H9 (cell line): Measurements from ENCODE around the gene ARHGEF2. TPM values are rescaled to one million over a fixed set of nuclear protein-coding genes. Genes with fewer than 3 reads are reported as not detected.

Source experiments
- DNase-seq: peaks from one replicate; pipeline ENCODE4 v3.0.0-alpha.2; 2017
- H2AFZ ChIP-seq: one replicate; pipeline ENCODE4 v1.6.1; 2013; ENCODE audit warnings: mild to moderate bottlenecking, low read length, control low read depth, moderate library complexity
- H2AK5ac ChIP-seq: 2 replicates; pipeline ENCODE4 v1.6.1; 2013; ENCODE audit warnings: low read length, control low read depth, mixed read lengths; ENCODE audit not compliant: insufficient read length
- H2BK120ac ChIP-seq: one replicate; pipeline ENCODE4 v1.6.1; 2013; ENCODE audit warnings: low read depth, mild to moderate bottlenecking, low read length, control low read depth, inconsistent platforms; ENCODE audit not compliant: poor library complexity, severe bottlenecking
- H2BK12ac ChIP-seq: 2 replicates; pipeline ENCODE4 v1.6.1; 2013; ENCODE audit warnings: low read length, control low read depth, mixed read lengths, low read depth; ENCODE audit not compliant: insufficient read length
- H2BK15ac ChIP-seq: 2 replicates; pipeline ENCODE4 v1.6.1; 2013; ENCODE audit warnings: low read depth, low read length, control low read depth
- H2BK20ac ChIP-seq: one replicate; pipeline ENCODE4 v1.6.1; 2013; ENCODE audit warnings: low read depth, mild to moderate bottlenecking, low read length, control low read depth, inconsistent platforms; ENCODE audit not compliant: poor library complexity, severe bottlenecking
- H2BK5ac ChIP-seq: 2 replicates; pipeline ENCODE4 v1.6.1; 2013; ENCODE audit warnings: low read length, control low read depth, mixed read lengths; ENCODE audit not compliant: insufficient read length
- H3K14ac ChIP-seq: 2 replicates; pipeline ENCODE4 v1.6.1; 2013; ENCODE audit warnings: low read length, control low read depth; ENCODE audit not compliant: insufficient read depth
- H3K18ac ChIP-seq: 2 replicates; pipeline ENCODE4 v1.6.1; 2013; ENCODE audit warnings: low read depth, mild to moderate bottlenecking, mixed read lengths, low read length, control low read depth; ENCODE audit not compliant: insufficient read length
- H3K23ac ChIP-seq: 2 replicates; pipeline ENCODE4 v1.6.1; 2013; ENCODE audit warnings: low read length, control low read depth, mixed read lengths, low read depth; ENCODE audit not compliant: insufficient read length
- H3K23me2 ChIP-seq: 2 replicates; pipeline ENCODE4 v1.6.1; 2013; ENCODE audit warnings: low read depth, mild to moderate bottlenecking, mixed read lengths, low read length, control low read depth; ENCODE audit not compliant: insufficient read length, poor library complexity, severe bottlenecking
- H3K27ac ChIP-seq: 2 replicates; pipeline ENCODE4 v1.5.1; 2013; ENCODE audit warnings: low read length, control low read depth, mixed read lengths, low read depth; ENCODE audit not compliant: insufficient read length
- H3K27me3 ChIP-seq: 2 replicates; pipeline ENCODE4 v1.6.1; 2013; ENCODE audit warnings: low read length, control low read depth, inconsistent platforms; ENCODE audit not compliant: insufficient read depth
- H3K4ac ChIP-seq: 2 replicates; pipeline ENCODE4 v1.6.1; 2013; ENCODE audit warnings: low read depth, mild to moderate bottlenecking, control low read depth, inconsistent platforms, low read length, moderate library complexity
- H3K4me1 ChIP-seq: 2 replicates; pipeline ENCODE4 v1.6.1; 2013; ENCODE audit warnings: low read length, control low read depth, inconsistent platforms; ENCODE audit not compliant: insufficient read depth
- H3K4me2 ChIP-seq: 2 replicates; pipeline ENCODE4 v1.6.1; 2013; ENCODE audit warnings: low read length, control low read depth, mixed read lengths; ENCODE audit not compliant: insufficient read length, insufficient read depth
- H3K56ac ChIP-seq: 2 replicates; pipeline ENCODE4 v1.6.1; 2013; ENCODE audit warnings: low read depth, mild to moderate bottlenecking, mixed read lengths, low read length, control low read depth; ENCODE audit not compliant: insufficient read length
- H3K79me1 ChIP-seq: 2 replicates; pipeline ENCODE4 v1.6.1; 2013; ENCODE audit warnings: low read depth, mild to moderate bottlenecking, moderate library complexity, low read length, control low read depth, inconsistent platforms; ENCODE audit not compliant: insufficient read depth, poor library complexity, severe bottlenecking
- H3K79me2 ChIP-seq: 2 replicates; pipeline ENCODE4 v1.6.1; 2013; ENCODE audit warnings: low read length, control low read depth, inconsistent platforms; ENCODE audit not compliant: insufficient read depth
- H3K9ac ChIP-seq: 2 replicates; pipeline ENCODE4 v1.6.1; 2013; ENCODE audit warnings: low read length, control low read depth, mixed read lengths; ENCODE audit not compliant: insufficient read length; ENCODE audit errors: extremely low read depth
- H3K9me3 ChIP-seq: one replicate; pipeline ENCODE4 v1.6.1; 2013; ENCODE audit warnings: low read depth, low read length, inconsistent platforms; ENCODE audit not compliant: control insufficient read depth
- H3T11ph ChIP-seq: one replicate; pipeline ENCODE4 v1.6.1; 2013; ENCODE audit warnings: mild to moderate bottlenecking, low read length, control low read depth, inconsistent platforms
- H4K20me1 ChIP-seq: one replicate; pipeline ENCODE4 v1.6.1; 2013; ENCODE audit not compliant: control insufficient read depth, insufficient read length, insufficient read depth
- H4K5ac ChIP-seq: 2 replicates; pipeline ENCODE4 v1.6.1; 2013; ENCODE audit warnings: low read depth, mild to moderate bottlenecking, mixed read lengths, low read length, control low read depth; ENCODE audit not compliant: insufficient read length
- H4K8ac ChIP-seq: replicated peaks from 2 replicates; pipeline ENCODE4 v1.6.1; 2013; ENCODE audit warnings: low read length, control low read depth, mixed read lengths, low read depth; ENCODE audit not compliant: insufficient read length
- H4K91ac ChIP-seq: 2 replicates; pipeline ENCODE4 v1.6.1; 2013; ENCODE audit warnings: low read depth, mild to moderate bottlenecking, moderate library complexity, mixed read lengths, low read length, control low read depth; ENCODE audit not compliant: insufficient read length
- H3K27ac Mint-ChIP-seq, 3 experiments: 2 replicates in 2 of 3; 3 replicates in 1 of 3; pipeline ENCODE4 v1.8.0; 2020 to 2021; ENCODE audit warnings: mixed read lengths in 3 of 3, mild to moderate bottlenecking in 1 of 3, moderate library complexity in 1 of 3
- H3K27me3 Mint-ChIP-seq: 2 replicates; pipeline ENCODE4 v1.8.0; 2021; ENCODE audit warnings: low read depth, mild to moderate bottlenecking, moderate library complexity, mixed read lengths
- H3K36me3 Mint-ChIP-seq, 3 experiments: 2 replicates in 2 of 3; 3 replicates in 1 of 3; pipeline ENCODE4 v1.8.0; 2020 to 2021; ENCODE audit warnings: low read depth in 3 of 3, mixed read lengths in 3 of 3; ENCODE audit not compliant: insufficient read depth in 1 of 3
- H3K4me1 Mint-ChIP-seq, 2 experiments: 2 replicates each; pipeline ENCODE4 v1.8.0; 2020; ENCODE audit warnings: mixed read lengths in 2 of 2
- H3K4me3 Mint-ChIP-seq, 2 experiments: 2 replicates in 1 of 2; 3 replicates in 1 of 2; pipeline ENCODE4 v1.8.0; 2020 to 2021; ENCODE audit warnings: mild to moderate bottlenecking in 2 of 2, mixed read lengths in 2 of 2, moderate library complexity in 1 of 2
- H3K9me3 Mint-ChIP-seq, 2 experiments: 2 replicates in 1 of 2; 3 replicates in 1 of 2; pipeline ENCODE4 v1.8.0; 2020; ENCODE audit warnings: mild to moderate bottlenecking in 2 of 2, mixed read lengths in 2 of 2, moderate library complexity in 1 of 2
- WGBS: extraction: QIAGEN DNeasy Blood & Tissue Kit; methylation state at CpG from one replicate; pipeline ENCODE4 v1.1.7; 2013; ENCODE audit warnings: missing lambda C conversion rate, low lambda C conversion rate, mixed read lengths; ENCODE audit not compliant: insufficient read length; ENCODE audit errors: extremely low coverage; 5-methylcytosine and 5-hydroxymethylcytosine counted together
- total RNA-seq: library from RNA; stranded (reverse); gene quantifications from 2 replicates; pipeline ENCODE4 v1.2.1, GENCODE V29; 2021
- TF ChIP-seq, protein P1 (sequence below): fragments of 200-600 bp; sonication (generic); conservative IDR thresholded peaks from 3 replicates; pipeline ENCODE4 v1.8.0; 2021; ENCODE audit warnings: antibody characterized with exemption, mild to moderate bottlenecking

The ARHGEF2 gene
- total RNA-seq, 1 experiment from 2014 or later: 111 TPM

DNA sequence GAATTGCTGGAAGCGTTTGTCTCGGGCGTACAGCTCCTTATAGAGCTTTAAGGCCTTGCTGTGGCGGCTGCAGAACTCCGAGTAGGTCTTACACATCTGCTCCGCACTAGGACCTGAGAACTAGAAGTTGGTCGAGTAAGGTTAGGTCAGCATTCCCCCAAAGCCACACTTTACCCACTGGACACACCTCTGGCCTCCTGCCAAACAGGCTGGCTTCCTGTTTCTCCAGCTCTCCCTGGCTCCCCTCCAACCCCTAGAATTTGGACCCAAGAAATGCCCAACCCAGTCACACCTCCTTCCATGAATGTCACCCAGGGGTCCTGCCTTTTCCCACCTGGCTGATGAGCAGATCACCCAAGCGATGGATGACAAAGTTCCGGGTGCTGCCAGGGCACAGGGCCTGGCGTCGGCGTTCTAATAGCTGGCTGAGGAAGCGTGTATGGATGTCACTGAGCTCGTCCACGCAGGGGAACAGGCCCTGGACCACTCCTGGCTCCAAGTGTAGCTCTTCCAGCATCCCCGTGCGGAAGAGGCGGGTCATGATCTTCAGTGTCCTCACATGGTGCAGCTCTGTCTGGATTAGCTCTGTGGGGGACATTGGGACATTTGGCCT is 15.6 kb downstream of the ARHGEF2 start:
- Histone ChIP-seq H3K4me2 (no peak overlapping the region), H2BK120ac (no peak overlapping the region), H3K4ac (no peak overlapping the region), H3K79me1 (peaks cover under 1% of the 10 kb centered on the region), H2AK5ac (no peak overlapping the region), H4K20me1 (no peaks in the 10 kb centered on the region), H2BK15ac (no peak overlapping the region), H3K14ac (no peak overlapping the region), H4K8ac (no peak overlapping the region), H4K5ac (no peak overlapping the region), H2BK12ac (no peak overlapping the region), H3K27ac (no peak overlapping the region), H2BK5ac (no peak overlapping the region), H2BK20ac (no peak overlapping the region), H3K23ac (no peak overlapping the region), H4K91ac (no peak overlapping the region), H3K23me2 (no peaks in the 10 kb centered on the region), H3K9ac (no peak overlapping the region), H3T11ph (no peak overlapping the region), H3K27me3 (no peaks in the 10 kb centered on the region), H3K4me1 (peaks cover 5% of the 10 kb centered on the region), H3K18ac (no peak overlapping the region), H3K56ac (no peak overlapping the region), H3K9me3 (no peaks in the 10 kb centered on the region), H2AFZ (no peak overlapping the region), H3K79me2 (no peaks in the 10 kb centered on the region)
- WGBS: no CpG with 5 or more reads among the region's 18 CpGs
- no peak overlapping the region for H3K4me3 Mint-ChIP-seq
- no peaks in the 10 kb centered on the region for H3K27me3 Mint-ChIP-seq
- no peak for DNase-seq
- H3K36me3 Mint-ChIP-seq: peaks cover 55 to 86% (median 82%) of the 10 kb centered on the region in 3 experiments
- H3K4me1 Mint-ChIP-seq: peaks cover 3 to 15% of the 10 kb centered on the region in 2 experiments
- peak overlapping the region in 1 of 3 experiments; percentile 60; a peak in 2 of 7 replicates for H3K27ac Mint-ChIP-seq
- H3K9me3 Mint-ChIP-seq: no peaks in the 10 kb centered on the region
- TF ChIP-seq, protein P1, sequence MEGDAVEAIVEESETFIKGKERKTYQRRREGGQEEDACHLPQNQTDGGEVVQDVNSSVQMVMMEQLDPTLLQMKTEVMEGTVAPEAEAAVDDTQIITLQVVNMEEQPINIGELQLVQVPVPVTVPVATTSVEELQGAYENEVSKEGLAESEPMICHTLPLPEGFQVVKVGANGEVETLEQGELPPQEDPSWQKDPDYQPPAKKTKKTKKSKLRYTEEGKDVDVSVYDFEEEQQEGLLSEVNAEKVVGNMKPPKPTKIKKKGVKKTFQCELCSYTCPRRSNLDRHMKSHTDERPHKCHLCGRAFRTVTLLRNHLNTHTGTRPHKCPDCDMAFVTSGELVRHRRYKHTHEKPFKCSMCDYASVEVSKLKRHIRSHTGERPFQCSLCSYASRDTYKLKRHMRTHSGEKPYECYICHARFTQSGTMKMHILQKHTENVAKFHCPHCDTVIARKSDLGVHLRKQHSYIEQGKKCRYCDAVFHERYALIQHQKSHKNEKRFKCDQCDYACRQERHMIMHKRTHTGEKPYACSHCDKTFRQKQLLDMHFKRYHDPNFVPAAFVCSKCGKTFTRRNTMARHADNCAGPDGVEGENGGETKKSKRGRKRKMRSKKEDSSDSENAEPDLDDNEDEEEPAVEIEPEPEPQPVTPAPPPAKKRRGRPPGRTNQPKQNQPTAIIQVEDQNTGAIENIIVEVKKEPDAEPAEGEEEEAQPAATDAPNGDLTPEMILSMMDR: no peak
